Eye (tissue), 1 donor: ENCODE results near the gene GDF9.

Experiments
- DNase-seq: peaks from one replicate; pipeline ENCODE4 v3.0.0-alpha.2; 2015

GDF9 gene, protein sequence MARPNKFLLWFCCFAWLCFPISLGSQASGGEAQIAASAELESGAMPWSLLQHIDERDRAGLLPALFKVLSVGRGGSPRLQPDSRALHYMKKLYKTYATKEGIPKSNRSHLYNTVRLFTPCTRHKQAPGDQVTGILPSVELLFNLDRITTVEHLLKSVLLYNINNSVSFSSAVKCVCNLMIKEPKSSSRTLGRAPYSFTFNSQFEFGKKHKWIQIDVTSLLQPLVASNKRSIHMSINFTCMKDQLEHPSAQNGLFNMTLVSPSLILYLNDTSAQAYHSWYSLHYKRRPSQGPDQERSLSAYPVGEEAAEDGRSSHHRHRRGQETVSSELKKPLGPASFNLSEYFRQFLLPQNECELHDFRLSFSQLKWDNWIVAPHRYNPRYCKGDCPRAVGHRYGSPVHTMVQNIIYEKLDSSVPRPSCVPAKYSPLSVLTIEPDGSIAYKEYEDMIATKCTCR

DNA sequence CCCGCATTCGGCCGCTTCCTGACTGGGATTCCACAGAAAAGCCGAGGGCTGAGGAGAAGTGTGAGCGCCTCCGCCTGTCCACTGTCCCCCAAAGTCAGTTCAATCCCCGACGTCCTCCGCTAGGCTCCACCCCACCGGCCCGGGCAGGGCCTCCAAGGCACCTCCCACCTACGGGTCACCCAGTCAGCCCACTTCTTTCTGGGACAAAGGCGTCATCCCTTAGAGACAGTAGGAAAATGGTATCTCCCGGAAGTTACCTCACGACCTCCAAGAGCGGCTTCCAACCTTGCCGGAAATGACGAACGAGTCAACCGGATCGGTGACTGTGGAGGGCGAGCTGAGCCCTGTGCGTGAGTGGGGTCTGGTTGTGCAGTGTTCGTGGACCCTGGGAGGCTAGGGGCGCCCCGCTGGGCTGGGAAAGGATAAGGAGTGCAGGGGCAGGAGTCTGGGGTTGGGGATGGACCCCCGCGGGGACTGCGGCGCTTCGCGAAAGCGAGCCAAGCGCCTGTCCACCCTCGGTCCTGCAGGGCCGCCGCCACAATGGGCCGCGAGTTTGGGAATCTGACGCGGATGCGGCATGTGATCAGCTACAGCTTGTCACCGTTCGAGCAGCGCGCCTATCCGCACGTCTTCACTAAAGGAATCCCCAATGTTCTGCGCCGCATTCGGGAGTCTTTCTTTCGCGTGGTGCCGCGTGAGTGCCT lies at the start of gene GDF9, which contains the start of gene UQCRQ:
TSS of gene GDF9 (minus strand) at position 128 of the 704 bp plus-strand sequence. CDS start 1,936 bp downstream, outside the sequence.
TSS of gene UQCRQ (plus strand) at position 301 of the 704 bp plus-strand sequence. CDS start at position 541, 240 bp downstream.
- peak; percentile 100 for DNase-seq

DNA sequence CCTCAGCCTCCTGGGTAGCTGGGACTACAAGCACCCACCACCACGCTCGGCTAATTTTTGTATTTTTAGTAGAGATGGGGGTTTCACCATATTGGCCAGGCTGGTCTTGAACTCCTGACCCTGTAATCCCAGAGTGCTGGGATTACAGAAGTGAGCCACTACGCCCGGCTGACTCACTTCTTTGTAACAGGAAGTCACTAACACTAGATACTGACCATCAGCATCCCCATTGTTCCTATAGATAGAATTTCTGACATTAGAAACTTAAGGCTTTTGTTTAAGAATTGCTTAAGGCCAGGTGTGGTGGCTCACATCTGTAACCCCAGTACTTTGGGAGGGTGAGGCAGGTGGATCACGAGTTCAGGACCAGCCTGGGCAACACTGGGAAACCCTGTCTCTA lies 49.4 kb upstream of the GDF9 start:
- DNase-seq = no peak

GRCh38 chr5:132909702-132910101 lies 43.4 kb upstream of the GDF9 start:
- DNase-seq = no peak

- no peak for DNase-seq
These were observed 40.9 kb upstream of the GDF9 start for GRCh38 chr5:132907161-132907560.

DNA sequence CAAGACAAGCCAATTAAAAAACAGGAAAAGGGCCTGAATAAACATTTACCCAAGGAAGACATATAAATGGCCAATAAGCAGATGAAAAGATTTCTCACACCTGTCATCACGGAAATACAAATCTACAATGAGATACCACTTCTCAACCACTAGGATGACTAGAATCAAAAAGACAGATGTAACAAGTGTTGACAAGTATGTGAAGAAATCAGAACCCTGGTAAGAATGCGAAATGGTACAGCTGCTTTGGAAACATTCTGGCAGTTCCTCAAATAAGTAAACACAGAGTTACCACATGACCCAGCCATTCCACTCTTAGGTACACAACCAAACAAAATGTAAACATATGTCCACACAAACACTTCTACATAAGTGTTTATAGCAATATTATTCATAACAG lies 39.7 kb upstream of the GDF9 start:
- DNase-seq = no peak

DNA sequence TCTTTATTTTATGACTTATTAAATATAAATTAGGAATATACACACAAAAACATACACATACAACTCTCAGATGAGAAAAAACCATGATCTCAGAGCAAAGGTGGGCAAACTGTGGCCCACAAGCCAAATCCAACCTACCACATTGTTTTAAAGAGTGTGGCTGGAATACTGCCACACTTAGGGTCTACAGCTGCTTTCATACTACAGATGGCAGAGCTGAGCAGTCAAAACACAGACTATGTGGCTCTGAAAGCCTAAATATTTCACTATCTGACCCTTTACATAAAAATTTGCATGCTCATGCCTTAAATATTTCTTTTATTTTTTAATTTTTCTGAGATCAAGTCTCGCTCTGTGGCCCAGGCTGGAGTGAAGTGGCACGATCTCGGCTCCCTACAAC lies 35.5 kb upstream of the GDF9 start:
- no peak for DNase-seq

GRCh38 chr5:132901036-132901435 lies 34.8 kb upstream of the GDF9 start:
- DNase-seq = no peak

DNA sequence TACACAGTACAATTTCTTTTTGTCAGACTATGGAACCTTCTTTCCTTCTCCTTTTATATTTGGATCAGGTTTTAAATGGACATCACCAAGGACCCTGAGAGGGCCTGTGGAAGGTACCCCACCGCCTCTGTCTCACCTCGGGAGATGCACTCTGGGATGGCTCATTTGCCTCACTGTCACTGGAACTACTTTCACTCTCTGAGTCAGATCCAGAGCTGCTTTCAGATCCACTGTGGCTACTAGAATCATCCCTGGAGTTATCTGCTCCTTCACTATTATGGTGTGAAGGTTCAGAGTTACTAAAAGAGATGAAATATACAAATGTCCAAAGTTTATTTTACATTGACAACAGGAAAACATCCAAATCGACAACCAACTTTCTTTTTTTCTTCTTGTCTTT lies 31.8 kb upstream of the GDF9 start:
- DNase-seq = no peak

DNA sequence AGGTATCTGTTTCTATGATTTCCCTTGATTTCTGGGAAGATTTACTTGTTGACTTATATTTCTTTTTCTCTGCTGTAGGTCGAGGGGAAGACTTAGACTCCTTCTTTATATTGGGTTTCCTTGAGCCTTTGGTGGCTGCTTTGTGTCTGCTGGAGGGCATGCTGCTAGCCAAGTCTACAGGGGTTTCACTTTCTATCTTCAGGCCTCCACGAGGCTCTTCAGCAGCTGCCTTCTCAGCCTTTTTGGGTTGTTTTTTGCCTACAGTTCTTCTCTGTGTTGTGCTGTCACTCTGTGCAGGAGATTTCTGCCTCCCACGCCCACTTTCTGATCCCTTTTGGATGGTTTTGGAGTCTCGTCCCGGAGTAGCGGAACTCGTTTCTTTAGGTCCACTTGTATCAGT lies 30.4 kb upstream of the GDF9 start:
- DNase-seq = no peak

- DNase-seq = no peak
These were observed 29.5 kb upstream of the GDF9 start for GRCh38 chr5:132895719-132896305.

DNA sequence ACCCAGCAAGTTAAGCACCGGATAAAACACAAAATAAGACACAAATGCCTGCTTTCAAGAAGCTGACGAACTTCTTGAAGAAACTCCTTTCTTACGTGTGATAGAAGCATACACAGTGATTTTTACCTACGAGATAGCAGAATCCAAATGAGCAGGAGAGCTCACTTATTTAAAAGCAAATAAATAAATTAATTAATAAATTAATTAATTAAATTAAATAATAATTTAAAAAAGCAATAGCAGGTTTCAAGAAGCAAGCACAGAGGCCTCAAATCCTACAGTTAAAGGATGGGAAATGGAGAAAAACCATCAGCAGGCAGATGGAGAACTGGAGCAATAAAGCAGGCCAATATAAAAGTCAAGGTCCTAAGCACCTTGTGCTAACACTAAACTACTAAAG lies 24.5 kb upstream of the GDF9 start:
- no peak for DNase-seq

DNA sequence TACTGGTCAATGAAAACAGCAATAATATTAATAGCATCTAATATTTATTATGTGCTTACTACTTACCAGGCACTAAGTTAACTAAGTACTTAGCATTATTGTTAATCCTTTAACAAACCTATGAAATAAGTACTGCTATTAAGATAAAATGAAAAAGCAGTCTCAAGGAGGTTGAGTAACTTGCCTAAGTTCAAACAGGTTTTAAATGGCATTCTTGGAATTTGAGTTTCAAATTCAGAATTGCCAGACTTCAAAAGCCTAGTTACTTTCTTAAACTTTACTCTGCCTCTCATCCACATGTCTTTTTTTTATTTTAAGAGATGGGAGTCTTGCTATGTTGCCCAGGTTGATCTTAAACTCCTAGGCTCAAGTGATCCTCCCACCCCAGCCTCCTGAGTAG lies 23.2 kb upstream of the GDF9 start:
- DNase-seq = no peak

GRCh38 chr5:132887283-132887682 lies 21.0 kb upstream of the GDF9 start:
- no peak for DNase-seq

- DNase-seq = no peak
These were observed 20.0 kb upstream of the GDF9 start for GRCh38 chr5:132886064-132886823.

DNA sequence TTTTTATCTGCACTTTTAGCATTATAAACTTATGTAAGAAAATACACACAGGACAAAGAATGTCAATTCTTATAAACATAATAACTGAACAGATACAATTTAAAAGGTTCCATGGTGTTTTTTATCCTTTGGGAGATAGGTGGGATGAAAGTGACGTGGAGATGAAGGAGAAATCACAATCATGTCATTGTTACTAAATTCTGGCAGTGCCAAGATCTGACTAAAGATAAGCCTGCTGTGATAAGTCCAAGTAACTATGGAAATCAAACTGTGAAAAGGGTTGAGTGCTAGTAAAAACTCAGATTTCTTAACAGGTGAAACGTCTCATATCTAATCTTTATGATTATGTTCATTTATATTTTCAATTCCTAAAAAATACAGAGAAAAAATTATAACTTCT lies 18.3 kb upstream of the GDF9 start:
- DNase-seq = no peak

DNA sequence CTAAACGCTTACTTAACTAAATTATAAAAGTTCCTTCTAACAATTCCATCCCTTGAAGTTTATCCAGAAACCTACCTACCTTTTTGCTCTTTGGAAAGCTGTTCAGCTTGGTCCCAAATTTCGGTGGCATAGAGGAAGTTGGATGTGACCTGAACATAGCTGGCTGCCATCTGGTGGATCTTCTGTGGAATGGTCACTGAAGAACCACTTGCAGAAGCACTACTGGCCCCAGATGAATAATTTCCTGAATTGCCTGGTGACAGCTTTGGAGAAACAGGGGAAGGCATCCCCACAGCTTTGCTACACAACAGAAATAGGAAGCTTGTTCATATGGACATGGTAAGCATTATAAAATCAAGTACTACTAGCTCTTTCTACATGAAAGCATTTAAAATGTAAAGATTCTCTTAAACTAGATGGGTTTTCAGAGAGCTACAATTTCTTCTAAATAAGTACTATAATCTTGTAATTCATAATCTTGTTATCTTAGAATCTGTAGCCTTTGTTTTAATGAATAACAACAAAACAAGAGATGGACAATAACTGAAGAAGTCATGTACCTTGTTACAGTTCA lies 17.1 kb upstream of the GDF9 start:
- DNase-seq = peak; percentile 74

DNA sequence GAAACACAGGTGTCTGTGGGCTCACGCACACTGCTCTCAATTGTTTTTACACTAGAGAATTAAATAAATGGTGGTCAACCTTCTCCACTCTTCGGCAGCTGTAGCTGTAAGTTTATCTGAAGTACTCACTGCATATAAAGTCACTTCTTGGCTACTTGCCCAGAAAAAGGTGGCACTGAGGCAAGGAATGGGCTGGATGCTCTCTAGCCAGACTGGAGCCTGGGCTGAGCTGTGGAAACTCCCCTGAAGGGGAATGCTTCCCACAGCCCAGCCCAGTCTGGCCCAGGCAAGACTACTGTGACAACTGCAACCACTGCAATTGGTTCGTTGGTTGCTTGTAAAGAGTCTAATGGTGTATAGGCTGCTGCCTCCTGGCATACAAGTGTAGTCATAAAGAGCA lies 11.7 kb upstream of the GDF9 start:
- no peak for DNase-seq

DNA sequence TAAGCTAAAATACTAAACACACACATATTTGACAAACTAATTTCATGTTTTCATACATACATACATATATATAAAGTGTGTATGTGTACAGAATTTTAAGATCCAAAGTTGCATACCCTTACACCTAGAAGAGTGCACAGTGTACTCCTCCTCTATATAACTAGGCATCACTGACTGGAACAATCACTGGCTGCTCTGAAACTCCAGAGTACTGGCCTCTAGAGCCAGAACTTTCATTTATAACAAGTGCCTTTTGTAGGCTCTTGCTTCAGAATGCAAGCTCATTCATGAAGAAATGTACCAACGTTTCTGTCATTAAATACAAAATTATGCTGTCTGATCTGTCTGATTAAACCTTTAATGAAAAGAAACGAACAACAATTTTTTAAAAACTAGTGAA lies 11.2 kb upstream of the GDF9 start:
- no peak for DNase-seq

GRCh38 chr5:132876020-132876759 lies 9.9 kb upstream of the GDF9 start:
- DNase-seq = no peak

DNA sequence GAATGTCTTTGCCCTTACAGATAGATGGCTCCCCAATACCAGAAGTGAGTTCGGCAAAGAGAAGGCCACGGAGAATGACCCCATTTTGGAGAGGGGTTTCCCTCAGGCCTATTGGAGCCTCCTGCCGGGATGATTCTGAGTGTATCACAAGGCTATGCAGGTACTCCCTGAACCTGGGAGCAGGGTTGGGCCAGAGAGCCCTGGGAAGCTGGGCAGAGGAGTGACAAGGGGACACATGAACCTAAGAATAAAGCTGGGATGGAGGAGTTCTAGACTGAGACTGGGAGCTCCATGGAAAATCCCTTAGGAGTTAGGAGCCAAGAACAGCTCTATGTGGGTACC lies 7.6 kb upstream of the GDF9 start:
- no peak for DNase-seq

DNA sequence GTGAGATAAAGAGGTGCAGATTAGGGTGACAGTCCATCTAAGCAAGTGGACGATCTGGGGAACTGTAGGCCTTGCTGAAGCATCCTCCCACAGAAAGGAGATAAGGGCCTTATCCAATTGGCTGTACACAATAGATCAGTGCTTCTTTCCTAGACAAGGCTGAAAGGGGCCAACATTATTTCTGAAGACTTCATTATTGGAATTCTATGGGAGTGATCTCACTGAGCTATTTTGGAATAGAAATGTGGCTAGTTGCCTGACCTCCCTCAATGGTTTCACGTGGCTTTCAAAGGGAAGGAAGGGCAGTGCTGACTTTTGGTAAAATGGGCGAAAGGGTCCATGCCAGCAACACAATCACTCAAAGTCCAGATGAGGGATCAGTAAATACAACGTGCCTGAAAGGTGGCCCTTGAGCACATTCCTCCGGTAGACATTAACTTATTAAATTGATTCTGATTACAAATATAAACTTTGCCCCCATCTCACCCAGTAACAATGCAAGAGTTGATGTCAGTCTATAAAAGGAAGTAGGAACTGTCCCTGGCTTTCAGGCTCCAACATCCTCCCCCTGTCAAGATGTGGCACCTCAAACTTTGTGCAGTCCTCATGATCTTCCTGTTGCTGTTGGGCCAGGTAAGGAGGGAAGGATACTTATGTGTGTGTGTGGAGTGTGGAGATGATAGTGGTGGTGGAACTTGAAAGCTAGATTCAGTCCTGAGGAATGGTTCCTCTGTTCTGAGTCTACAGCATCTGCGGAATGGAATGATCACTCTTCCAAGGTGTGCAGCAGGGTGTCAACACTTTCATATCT lies 7.1 kb upstream of the GDF9 start, which contains the start of gene LEAP2:
TSS of gene LEAP2 (plus strand) at position 550 of the 811 bp plus-strand sequence. CDS start at position 577, 27 bp downstream.
- no peak for DNase-seq
